Peyer's patch (tissue), 4 donors: ENCODE results near the gene FBN1.

ENCODE experiments used
- POLR2A ChIP-seq, 2 donors: fragments of 450-650 bp; IDR thresholded peaks; one replicate each; pipeline ENCODE4 v1.5.1; 2017; ENCODE audit warnings: antibody characterized with exemption in 2 of 2, mild to moderate bottlenecking in 2 of 2, moderate library complexity in 2 of 2
- TF ChIP-seq, protein P1 (sequence below), 6 experiments: fragments of 450-650 bp in 4 of 6; fragments of 200-600 bp in 2 of 6; sonication (generic) in 1 of 6; IDR thresholded peaks; one replicate each; pipeline ENCODE4 v1.5.1; 2017 to 2019; ENCODE audit warnings: antibody characterized with exemption in 6 of 6, mild to moderate bottlenecking in 3 of 6, moderate library complexity in 1 of 6

DNA sequence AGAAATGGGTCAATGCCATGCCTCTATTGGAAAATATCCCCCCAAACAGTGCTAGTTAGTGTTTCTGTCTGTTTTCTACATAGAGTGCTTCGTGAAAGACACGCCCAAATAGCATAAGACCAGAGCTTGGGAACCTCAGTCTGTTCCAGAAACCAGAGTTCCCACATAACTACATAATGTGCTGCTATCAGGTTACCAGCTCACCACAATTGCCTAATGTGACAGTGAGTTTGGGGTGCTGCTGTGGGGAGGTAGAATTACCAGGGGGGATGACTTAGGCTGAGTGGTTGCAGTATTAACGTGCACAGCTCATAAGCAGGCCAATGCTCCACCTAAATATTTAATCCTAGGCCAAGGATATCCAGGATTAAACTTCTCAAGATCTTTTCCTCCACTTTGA is 275.0 kb downstream of the FBN1 start:
- TF ChIP-seq, protein P1, sequence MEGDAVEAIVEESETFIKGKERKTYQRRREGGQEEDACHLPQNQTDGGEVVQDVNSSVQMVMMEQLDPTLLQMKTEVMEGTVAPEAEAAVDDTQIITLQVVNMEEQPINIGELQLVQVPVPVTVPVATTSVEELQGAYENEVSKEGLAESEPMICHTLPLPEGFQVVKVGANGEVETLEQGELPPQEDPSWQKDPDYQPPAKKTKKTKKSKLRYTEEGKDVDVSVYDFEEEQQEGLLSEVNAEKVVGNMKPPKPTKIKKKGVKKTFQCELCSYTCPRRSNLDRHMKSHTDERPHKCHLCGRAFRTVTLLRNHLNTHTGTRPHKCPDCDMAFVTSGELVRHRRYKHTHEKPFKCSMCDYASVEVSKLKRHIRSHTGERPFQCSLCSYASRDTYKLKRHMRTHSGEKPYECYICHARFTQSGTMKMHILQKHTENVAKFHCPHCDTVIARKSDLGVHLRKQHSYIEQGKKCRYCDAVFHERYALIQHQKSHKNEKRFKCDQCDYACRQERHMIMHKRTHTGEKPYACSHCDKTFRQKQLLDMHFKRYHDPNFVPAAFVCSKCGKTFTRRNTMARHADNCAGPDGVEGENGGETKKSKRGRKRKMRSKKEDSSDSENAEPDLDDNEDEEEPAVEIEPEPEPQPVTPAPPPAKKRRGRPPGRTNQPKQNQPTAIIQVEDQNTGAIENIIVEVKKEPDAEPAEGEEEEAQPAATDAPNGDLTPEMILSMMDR (IDR thresholded peaks at IDR 0.05): no peak
- no peak for TF ChIP-seq POLR2A (IDR thresholded peaks at IDR 0.05)
